Activated T-helper 1 cell treated with anti-CD3 and anti-CD28 coated beads, Interleukin-12 subunit alpha, Interleukin-12 subunit beta, Interleukin-2, Interleukin-4 antibody, amounts not matched to agents 30 ng/mL and 10 ng/mL and 1 ng/mL, durations not matched to agents 14 hours and 24 hours and 36 hours (primary cell): Measurements from ENCODE around the gene TWIST2. TPM values are rescaled to one million over a fixed set of nuclear protein-coding genes. Genes with fewer than 3 reads are reported as not detected.

ENCODE experiments used
- DNase-seq: peaks from one replicate; pipeline ENCODE4 v3.0.0; 2021; ENCODE audit warnings: low spot score
- H3K27ac Mint-ChIP-seq: one replicate; pipeline ENCODE4 v1.8.0; 2021; ENCODE audit warnings: mild to moderate bottlenecking, mixed read lengths
- H3K27me3 Mint-ChIP-seq: one replicate; pipeline ENCODE4 v1.8.0; 2022; ENCODE audit warnings: mild to moderate bottlenecking, moderate library complexity, mixed read lengths; ENCODE audit not compliant: insufficient read depth
- H3K36me3 Mint-ChIP-seq: one replicate; pipeline ENCODE4 v1.8.0; 2021; ENCODE audit warnings: low read depth, mixed read lengths
- H3K4me1 Mint-ChIP-seq: one replicate; pipeline ENCODE4 v1.8.0; 2021; ENCODE audit warnings: low read depth, mixed read lengths
- H3K4me3 Mint-ChIP-seq: one replicate; pipeline ENCODE4 v1.8.0; 2021; ENCODE audit warnings: mild to moderate bottlenecking, moderate library complexity, mixed read lengths
- H3K9me3 Mint-ChIP-seq: one replicate; pipeline ENCODE4 v1.8.0; 2021; ENCODE audit warnings: mixed read lengths
- intact Hi-C: fragments of 100-400 bp; cut with micrococcal nuclease; formaldehyde crosslinking; loops from one replicate; pipeline ENCODE4 v1.15.1; 2024
- total RNA-seq: library from RNA; stranded (reverse); gene quantifications from 2 replicates; pipeline ENCODE4 v1.2.3, GENCODE V29; 2022

TWIST2 gene
- total RNA-seq, 1 donor from 2014 or later: not detected

- DNase-seq: no peak
- Mint-ChIP-seq H3K4me3 (no peak overlapping the region), H3K27ac (no peak overlapping the region)
These were observed 90.1 kb downstream of the TWIST2 start for GRCh38 chr2:238938003-238938400.

DNA sequence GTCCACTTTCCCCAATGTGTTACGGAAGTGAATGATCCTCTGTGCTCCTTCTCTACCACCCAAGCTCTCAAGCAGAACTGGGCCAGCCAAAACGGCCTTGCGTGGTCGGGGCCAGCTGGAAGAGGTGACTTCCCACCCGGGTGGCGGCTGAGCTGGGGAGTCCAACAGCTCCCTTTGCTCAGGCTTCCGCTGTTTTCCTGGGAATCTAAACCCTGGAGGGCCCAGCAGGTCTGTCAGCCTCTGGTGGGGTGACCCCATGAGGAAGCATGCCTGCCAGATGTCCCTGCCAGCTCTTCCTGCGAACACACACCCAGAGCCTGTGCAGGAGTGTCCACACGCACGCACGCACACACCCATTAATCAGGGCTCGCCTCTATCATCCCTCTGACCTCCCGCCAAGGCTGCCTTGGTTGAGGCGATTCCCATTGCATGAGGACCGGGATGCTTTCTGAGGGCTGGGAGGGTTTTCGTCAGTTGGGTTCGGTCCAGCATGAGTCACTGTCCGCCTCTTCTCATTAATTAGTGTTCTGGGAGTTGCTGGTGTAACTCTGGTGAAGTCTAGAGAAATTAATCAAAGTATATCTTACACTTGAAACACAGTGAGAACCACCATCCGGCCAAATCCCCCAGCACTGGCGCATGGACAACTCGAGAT is 90.6 kb downstream of the TWIST2 start:
- H3K4me3 Mint-ChIP-seq: no peak overlapping the region
- H3K36me3 Mint-ChIP-seq: no peaks in the 10 kb centered on the region
- peaks cover 6% of the 10 kb centered on the region for H3K27me3 Mint-ChIP-seq
- no peak for DNase-seq
- H3K27ac Mint-ChIP-seq: no peak overlapping the region
- intact Hi-C loops: no loop called here
- no peaks in the 10 kb centered on the region for H3K9me3 Mint-ChIP-seq
- no peaks in the 10 kb centered on the region for H3K4me1 Mint-ChIP-seq

More at GRCh38 chr2:238938003-238938400, 90.1 kb downstream of the TWIST2 start:
- no peaks in the 10 kb centered on the region for H3K36me3 Mint-ChIP-seq
- H3K27me3 Mint-ChIP-seq: peaks cover 6% of the 10 kb centered on the region
- no peaks in the 10 kb centered on the region for H3K9me3 Mint-ChIP-seq
- intact Hi-C loops: no loop called here
- H3K4me1 Mint-ChIP-seq: no peaks in the 10 kb centered on the region

- peaks cover 3% of the 10 kb centered on the region for H3K27me3 Mint-ChIP-seq
- no peaks in the 10 kb centered on the region for H3K4me1 Mint-ChIP-seq
- DNase-seq: no peak
- no peak overlapping the region for H3K27ac Mint-ChIP-seq
- intact Hi-C loops: no loop called here
- no peaks in the 10 kb centered on the region for H3K9me3 Mint-ChIP-seq
- no peaks in the 10 kb centered on the region for H3K36me3 Mint-ChIP-seq
- H3K4me3 Mint-ChIP-seq: no peak overlapping the region
These were observed 91.2 kb downstream of the TWIST2 start for GRCh38 chr2:238939074-238939473.

DNA sequence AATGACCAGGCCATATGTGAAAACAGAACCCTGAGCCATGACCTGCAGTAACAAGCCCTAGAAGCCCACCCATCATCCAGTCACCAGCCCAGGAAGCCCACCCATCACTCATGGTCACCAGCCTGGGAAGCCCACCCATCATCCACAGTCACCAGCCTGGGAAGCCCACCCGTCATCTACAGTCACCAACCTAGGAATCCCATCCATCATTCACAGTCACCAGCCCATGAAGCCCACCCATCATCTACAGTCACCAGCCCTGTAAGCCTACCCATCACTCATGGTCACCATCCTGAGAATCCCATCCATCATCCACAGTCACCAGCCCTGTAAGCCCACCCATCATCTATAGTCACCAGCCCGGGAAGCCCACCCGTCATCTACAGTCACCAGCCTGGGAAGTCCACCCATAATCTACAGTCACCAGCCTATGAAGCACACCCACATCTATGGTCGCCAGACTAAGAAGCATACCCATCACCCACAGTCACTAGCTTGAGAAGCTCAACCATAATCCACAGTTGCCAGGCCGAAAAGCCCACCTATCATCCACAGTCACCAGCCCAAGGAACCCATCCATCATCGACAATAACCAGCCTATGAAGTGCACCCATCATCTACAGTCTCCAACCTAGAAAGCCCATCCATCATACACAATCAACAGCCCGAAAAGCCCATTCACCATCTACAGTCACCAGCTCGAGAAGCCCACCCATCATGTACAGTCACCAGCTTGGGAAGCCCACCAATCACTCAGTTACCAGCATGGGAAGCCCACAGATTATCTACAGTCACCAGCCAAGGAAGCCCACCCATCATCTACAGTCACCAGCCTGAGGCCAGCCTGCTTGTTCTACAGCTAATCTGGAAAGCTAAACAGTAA is 91.9 kb downstream of the TWIST2 start:
- H3K9me3 Mint-ChIP-seq: no peaks in the 10 kb centered on the region
- no peak overlapping the region for H3K27ac Mint-ChIP-seq

DNA sequence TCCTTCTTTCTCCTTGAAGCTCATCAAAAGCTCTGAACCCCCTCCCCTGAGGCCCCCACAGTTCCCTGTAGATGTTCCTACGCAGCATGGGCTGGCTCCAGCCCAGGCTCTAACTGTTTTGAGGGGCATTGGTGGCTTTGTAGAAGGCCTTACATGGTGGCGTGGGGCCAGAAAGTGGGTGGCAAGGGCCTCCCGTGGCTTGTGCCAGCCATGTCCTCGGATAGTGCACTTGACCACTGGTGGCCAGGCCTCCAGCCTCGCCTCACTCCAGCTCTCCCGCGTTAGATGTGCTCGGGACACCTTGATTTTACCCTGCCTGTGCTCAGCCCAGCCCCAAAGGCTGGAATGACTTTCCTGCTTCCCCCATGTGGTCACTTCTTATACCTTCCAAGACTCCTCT is 92.9 kb downstream of the TWIST2 start:
- Mint-ChIP-seq H3K36me3 (no peaks in the 10 kb centered on the region), H3K27ac (no peak overlapping the region), H3K4me1 (no peaks in the 10 kb centered on the region), H3K27me3 (peaks cover 1% of the 10 kb centered on the region), H3K9me3 (no peaks in the 10 kb centered on the region), H3K4me3 (no peak overlapping the region)
- DNase-seq: no peak
- intact Hi-C loops: no loop called here

More for the DNA sequence above, 91.9 kb downstream of the TWIST2 start:
- Mint-ChIP-seq H3K4me1 (no peaks in the 10 kb centered on the region), H3K36me3 (no peaks in the 10 kb centered on the region), H3K27me3 (peaks cover 1% of the 10 kb centered on the region), H3K4me3 (no peak overlapping the region)
- intact Hi-C loops: no loop called here
- DNase-seq: no peak

GRCh38 chr2:238941262-238941792 is 93.4 kb downstream of the TWIST2 start:
- Mint-ChIP-seq H3K4me3 (no peak overlapping the region), H3K27ac (no peak overlapping the region), H3K4me1 (no peaks in the 10 kb centered on the region), H3K36me3 (no peaks in the 10 kb centered on the region), H3K27me3 (peaks cover 1% of the 10 kb centered on the region), H3K9me3 (no peaks in the 10 kb centered on the region)
- intact Hi-C loops: no loop called here
- DNase-seq: no peak

GRCh38 chr2:238942080-238942725 is 94.3 kb downstream of the TWIST2 start:
- H3K4me1 Mint-ChIP-seq: no peaks in the 10 kb centered on the region
- H3K27ac Mint-ChIP-seq: no peak overlapping the region
- no peak overlapping the region for H3K4me3 Mint-ChIP-seq
- H3K27me3 Mint-ChIP-seq: peaks cover 2% of the 10 kb centered on the region
- no peaks in the 10 kb centered on the region for H3K9me3 Mint-ChIP-seq
- DNase-seq: no peak
- intact Hi-C loops: no loop called here
- H3K36me3 Mint-ChIP-seq: no peaks in the 10 kb centered on the region

DNA sequence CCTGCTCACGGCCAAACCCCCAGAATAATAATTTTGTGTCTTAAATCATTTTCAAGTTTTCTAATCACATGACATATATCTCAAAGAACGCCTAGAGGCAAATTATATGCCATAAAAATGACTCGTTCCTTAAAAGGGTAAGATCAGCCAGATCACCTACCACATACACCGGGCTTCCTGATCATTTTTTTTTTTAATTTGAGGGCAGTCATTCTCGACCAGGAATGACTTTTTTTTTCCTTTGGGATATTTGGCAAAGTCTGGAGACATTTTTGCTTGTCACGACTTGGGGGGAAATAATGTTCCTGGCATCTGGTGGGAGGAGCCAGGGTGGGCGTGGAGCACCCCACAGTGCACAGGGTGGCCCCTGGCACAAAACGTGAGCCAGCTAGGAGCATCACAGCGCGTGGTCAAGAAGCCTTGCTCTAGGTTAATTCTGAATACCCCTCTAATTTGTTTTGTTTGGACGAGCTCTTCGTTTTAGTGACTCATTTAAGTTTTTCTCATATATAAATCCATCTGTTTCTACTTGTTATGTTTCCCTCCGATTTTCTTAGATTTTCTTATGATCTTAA is 94.9 kb downstream of the TWIST2 start:
- H3K27me3 Mint-ChIP-seq: peaks cover 2% of the 10 kb centered on the region
- DNase-seq: no peak
- no peaks in the 10 kb centered on the region for H3K36me3 Mint-ChIP-seq
- no peaks in the 10 kb centered on the region for H3K9me3 Mint-ChIP-seq
- intact Hi-C loops: no loop called here
- H3K4me3 Mint-ChIP-seq: no peak overlapping the region
- peaks cover 3% of the 10 kb centered on the region for H3K4me1 Mint-ChIP-seq
- no peak overlapping the region for H3K27ac Mint-ChIP-seq

DNA sequence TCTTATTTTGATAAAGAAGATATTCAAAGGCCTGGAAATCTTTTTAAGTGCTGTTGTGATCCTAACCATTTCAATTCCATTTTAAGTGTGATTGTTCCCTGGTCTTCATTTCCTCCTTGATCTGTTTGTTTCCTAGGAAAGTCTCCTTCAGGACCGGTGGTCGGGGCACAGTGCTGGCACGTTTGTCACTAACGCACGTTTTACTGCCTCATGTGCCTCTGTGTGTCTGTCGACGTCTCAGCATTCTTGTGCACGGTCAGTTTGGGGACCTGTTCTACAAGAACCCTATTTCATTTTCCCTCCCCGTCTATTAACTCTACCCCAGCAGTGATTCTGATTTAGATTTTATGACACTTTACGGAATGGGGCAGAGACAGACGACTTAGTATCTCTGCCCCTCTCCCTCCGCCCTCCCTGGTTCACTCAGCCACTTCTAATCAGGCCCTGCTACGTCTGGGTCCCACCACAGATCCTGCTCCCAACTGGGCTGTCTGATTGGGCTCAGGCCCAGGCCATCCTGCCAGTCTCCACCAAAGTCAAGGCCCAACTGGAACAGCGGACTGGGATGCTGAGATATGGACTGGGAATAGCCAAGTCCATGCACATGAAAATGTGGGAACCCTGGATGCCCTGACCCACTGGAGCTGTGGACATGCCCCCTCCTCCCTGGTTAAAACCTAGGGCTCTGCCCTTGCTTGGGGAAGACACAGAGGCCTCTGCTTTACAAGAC is 95.6 kb downstream of the TWIST2 start:
- H3K4me1 Mint-ChIP-seq: peaks cover 10% of the 10 kb centered on the region
- intact Hi-C loops: no loop called here
- peaks cover 3% of the 10 kb centered on the region for H3K27me3 Mint-ChIP-seq
- no peak for DNase-seq
- H3K27ac Mint-ChIP-seq: no peak overlapping the region
- H3K36me3 Mint-ChIP-seq: no peaks in the 10 kb centered on the region
- no peaks in the 10 kb centered on the region for H3K9me3 Mint-ChIP-seq
- H3K4me3 Mint-ChIP-seq: no peak overlapping the region

GRCh38 chr2:238945433-238946150 is 97.7 kb downstream of the TWIST2 start:
- intact Hi-C loops: no loop called here
- H3K27ac Mint-ChIP-seq: no peak overlapping the region
- H3K36me3 Mint-ChIP-seq: no peaks in the 10 kb centered on the region
- peaks cover 4% of the 10 kb centered on the region for H3K27me3 Mint-ChIP-seq
- H3K4me3 Mint-ChIP-seq: no peak overlapping the region
- peaks cover 14% of the 10 kb centered on the region for H3K4me1 Mint-ChIP-seq
- no peaks in the 10 kb centered on the region for H3K9me3 Mint-ChIP-seq
- no peak for DNase-seq

DNA sequence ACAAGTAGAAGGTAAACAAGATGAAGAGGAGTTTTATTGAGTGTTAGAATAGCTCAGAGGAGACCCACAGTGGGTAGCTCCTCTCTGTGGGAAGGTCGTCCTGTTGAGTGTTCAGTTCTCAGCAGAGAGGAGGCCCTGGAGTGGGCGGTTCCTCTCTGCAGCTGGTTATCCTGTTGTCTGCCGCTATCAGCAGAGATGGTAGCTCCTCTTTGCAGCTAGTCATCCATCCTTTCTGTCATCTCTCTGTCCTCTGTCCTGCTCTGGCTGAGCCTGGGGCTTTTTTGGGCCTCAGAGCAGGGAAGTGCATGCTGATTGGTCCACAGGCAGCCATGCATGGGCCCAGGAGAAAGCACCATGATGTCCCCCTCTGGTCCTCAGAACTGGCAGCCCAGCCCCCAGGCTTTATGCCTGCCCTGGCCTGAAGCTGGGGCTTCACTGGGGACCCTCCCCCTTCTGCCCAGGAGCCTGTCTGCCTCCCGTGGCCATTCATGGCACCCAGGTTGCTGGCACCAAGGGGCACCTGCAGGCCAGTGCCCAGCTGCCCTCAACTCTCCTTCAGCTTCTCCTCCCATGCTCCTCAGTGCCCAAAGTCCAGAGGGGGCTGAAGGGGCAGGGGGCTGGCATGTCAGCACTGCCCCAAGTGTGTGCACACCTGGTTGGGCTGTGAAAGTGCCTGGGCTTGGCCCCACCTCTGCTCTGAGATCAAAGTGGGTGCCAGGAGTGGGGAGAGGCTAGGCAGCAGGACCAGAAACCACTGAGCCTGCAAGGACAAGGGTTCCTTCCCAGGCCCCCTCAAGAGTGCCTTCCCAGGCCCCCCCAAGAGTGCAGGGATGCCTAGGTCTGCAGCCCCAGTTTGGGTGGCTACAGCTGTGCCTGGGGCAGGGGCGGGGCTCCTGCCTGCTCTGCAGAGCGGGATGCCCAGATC is 98.7 kb downstream of the TWIST2 start:
- Mint-ChIP-seq H3K9me3 (no peaks in the 10 kb centered on the region), H3K4me3 (no peak overlapping the region), H3K4me1 (peaks cover 14% of the 10 kb centered on the region), H3K36me3 (no peaks in the 10 kb centered on the region), H3K27ac (no peak overlapping the region), H3K27me3 (peaks cover 4% of the 10 kb centered on the region)
- no peak for DNase-seq
- intact Hi-C loops: no loop called here
